ENCODE results near the gene NLGN1. TPM values are rescaled to one million over a fixed set of nuclear protein-coding genes. Genes with fewer than 3 reads are reported as not detected.

Gene NLGN1
- total RNA-seq, 1 experiment from 2014 or later = 5.2 TPM

DNA sequence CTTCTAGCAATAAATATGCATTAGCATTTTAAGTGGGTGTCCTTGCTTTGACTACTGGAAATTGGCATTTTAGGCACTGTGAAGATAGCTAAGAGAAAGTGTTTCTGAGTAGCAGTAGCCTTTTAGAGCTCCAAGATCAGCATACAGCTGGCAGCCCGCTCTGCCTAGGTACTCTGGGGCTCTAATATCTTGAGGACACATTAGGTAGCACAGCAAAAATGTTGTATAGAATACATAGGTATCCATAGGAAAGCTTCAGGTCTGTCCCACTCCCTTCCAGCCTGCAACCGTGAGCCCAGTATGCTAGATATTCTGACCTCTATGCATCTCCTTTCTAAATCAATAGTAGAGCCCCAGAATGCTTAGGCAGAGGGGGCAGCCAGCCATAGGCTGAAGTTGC, 670.5 kb downstream of the NLGN1 start:
- Mint-ChIP-seq H3K4me1 (peaks cover 2 to 5% of the 10 kb centered on the region in 2 experiments; a peak in 1 of 4 replicates), H3K9me3 (peaks cover 4 to 10% of the 10 kb centered on the region in 2 experiments), H3K4me3 (no peak overlapping the region), H3K27ac (no peak overlapping the region), H3K27me3 (ENCODE audit: low read depth) (no peaks in the 10 kb centered on the region), H3K36me3 (ENCODE audit: insufficient read depth in 1 of 3, low read depth in 3 of 3) (peaks cover under 1 to 6% (median 3%) of the 10 kb centered on the region in 3 experiments; a peak in 4 of 7 replicates)
- Histone ChIP-seq H3K79me2 (ENCODE audit: insufficient read depth, low read length) (no peaks in the 10 kb centered on the region), H2AK5ac (ENCODE audit: insufficient read length, low read length) (no peak overlapping the region), H3K9ac (ENCODE audit: extremely low read depth, insufficient read length, low read length) (no peak overlapping the region), H4K8ac (replicated peaks; ENCODE audit: insufficient read length, low read depth, low read length) (no peak overlapping the region), H3K23me2 (ENCODE audit: insufficient read length, low read depth, low read length, poor library complexity, severe bottlenecking) (no peaks in the 10 kb centered on the region), H2BK15ac (ENCODE audit: low read depth, low read length) (no peak overlapping the region), H3K56ac (ENCODE audit: insufficient read length, low read depth, low read length) (no peak overlapping the region), H4K20me1 (ENCODE audit: control insufficient read depth, insufficient read depth, insufficient read length) (no peaks in the 10 kb centered on the region), H3K4ac (ENCODE audit: low read depth, low read length) (no peak overlapping the region), H3K18ac (ENCODE audit: insufficient read length, low read depth, low read length) (no peak overlapping the region), H2BK120ac (ENCODE audit: low read depth, low read length, poor library complexity, severe bottlenecking) (no peak overlapping the region), H3K14ac (ENCODE audit: insufficient read depth, low read length) (no peak overlapping the region), H3K4me2 (ENCODE audit: insufficient read depth, insufficient read length, low read length) (no peak overlapping the region), H4K91ac (ENCODE audit: insufficient read length, low read depth, low read length) (no peak overlapping the region), H3K23ac (ENCODE audit: insufficient read length, low read depth, low read length) (no peak overlapping the region), H3K4me1 (ENCODE audit: insufficient read depth, low read length) (no peaks in the 10 kb centered on the region), H3K9me3 (ENCODE audit: control insufficient read depth, low read depth, low read length) (no peaks in the 10 kb centered on the region), H2BK12ac (ENCODE audit: insufficient read length, low read depth, low read length) (no peak overlapping the region), H3K79me1 (ENCODE audit: insufficient read depth, low read depth, low read length, poor library complexity, severe bottlenecking) (no peaks in the 10 kb centered on the region), H2BK20ac (ENCODE audit: low read depth, low read length, poor library complexity, severe bottlenecking) (no peak overlapping the region), H2BK5ac (ENCODE audit: insufficient read length, low read length) (no peak overlapping the region), H3K27me3 (ENCODE audit: insufficient read depth, low read length) (no peaks in the 10 kb centered on the region), H3K27ac (ENCODE audit: insufficient read length, low read depth, low read length) (no peak overlapping the region), H2AFZ (ENCODE audit: low read length) (no peak overlapping the region), H3T11ph (ENCODE audit: low read length) (no peak overlapping the region), H4K5ac (ENCODE audit: insufficient read length, low read depth, low read length) (no peak overlapping the region)
- TF ChIP-seq, protein P1, sequence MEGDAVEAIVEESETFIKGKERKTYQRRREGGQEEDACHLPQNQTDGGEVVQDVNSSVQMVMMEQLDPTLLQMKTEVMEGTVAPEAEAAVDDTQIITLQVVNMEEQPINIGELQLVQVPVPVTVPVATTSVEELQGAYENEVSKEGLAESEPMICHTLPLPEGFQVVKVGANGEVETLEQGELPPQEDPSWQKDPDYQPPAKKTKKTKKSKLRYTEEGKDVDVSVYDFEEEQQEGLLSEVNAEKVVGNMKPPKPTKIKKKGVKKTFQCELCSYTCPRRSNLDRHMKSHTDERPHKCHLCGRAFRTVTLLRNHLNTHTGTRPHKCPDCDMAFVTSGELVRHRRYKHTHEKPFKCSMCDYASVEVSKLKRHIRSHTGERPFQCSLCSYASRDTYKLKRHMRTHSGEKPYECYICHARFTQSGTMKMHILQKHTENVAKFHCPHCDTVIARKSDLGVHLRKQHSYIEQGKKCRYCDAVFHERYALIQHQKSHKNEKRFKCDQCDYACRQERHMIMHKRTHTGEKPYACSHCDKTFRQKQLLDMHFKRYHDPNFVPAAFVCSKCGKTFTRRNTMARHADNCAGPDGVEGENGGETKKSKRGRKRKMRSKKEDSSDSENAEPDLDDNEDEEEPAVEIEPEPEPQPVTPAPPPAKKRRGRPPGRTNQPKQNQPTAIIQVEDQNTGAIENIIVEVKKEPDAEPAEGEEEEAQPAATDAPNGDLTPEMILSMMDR (conservative IDR thresholded peaks at IDR 0.05) = no peak
- DNase-seq = no peak
- WGBS (ENCODE audit: extremely low coverage, insufficient read length, low lambda C conversion rate) = no CpG with 5 or more reads among the region's 2 CpGs

All from H9 (cell line).